Esophagus muscularis mucosa (tissue), 3 donors: Measurements from ENCODE around the gene ZIC4.

ENCODE experiments used
- POLR2A ChIP-seq: fragments of 450-650 bp; IDR thresholded peaks from one replicate; pipeline ENCODE4 v1.6.1; 2017; ENCODE audit warnings: antibody characterized with exemption, moderate library complexity, mild to moderate bottlenecking, low read depth
- POLR2AphosphoS5 ChIP-seq, 2 donors: sonication (generic); formaldehyde crosslinking; IDR thresholded peaks; one replicate each; pipeline ENCODE4 v1.6.1; 2017; ENCODE audit warnings: antibody characterized with exemption in 2 of 2
- TF ChIP-seq, protein P1 (sequence below), 3 experiments: fragments of 200-600 bp in 2 of 3; fragments of 450-650 bp in 1 of 3; sonication (generic) in 2 of 3; IDR thresholded peaks; one replicate each; pipeline ENCODE4 v1.5.1; 2017 to 2019; ENCODE audit warnings: antibody characterized with exemption in 3 of 3, mild to moderate bottlenecking in 2 of 3, moderate library complexity in 1 of 3

DNA sequence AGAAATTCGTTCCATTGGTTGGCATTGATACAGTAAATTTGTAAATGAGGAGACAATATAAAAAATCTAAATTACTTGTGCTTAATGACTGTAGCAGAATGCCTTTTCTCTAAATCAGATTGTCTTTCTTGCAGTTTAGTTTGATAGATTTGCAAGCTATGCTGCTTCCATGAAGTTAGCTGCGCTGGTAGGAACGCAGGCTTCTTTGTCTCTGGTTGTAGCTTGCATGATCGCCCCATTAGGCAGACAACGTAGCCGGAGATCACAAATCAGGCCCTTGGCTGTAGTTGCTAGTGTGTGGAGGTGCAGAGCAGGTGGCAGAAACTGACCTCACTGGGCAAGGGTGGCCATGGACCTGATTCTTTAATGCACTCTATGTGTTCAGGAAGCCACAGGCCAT lies 8.9 kb upstream of the ZIC4 start:
- TF ChIP-seq, protein P1, sequence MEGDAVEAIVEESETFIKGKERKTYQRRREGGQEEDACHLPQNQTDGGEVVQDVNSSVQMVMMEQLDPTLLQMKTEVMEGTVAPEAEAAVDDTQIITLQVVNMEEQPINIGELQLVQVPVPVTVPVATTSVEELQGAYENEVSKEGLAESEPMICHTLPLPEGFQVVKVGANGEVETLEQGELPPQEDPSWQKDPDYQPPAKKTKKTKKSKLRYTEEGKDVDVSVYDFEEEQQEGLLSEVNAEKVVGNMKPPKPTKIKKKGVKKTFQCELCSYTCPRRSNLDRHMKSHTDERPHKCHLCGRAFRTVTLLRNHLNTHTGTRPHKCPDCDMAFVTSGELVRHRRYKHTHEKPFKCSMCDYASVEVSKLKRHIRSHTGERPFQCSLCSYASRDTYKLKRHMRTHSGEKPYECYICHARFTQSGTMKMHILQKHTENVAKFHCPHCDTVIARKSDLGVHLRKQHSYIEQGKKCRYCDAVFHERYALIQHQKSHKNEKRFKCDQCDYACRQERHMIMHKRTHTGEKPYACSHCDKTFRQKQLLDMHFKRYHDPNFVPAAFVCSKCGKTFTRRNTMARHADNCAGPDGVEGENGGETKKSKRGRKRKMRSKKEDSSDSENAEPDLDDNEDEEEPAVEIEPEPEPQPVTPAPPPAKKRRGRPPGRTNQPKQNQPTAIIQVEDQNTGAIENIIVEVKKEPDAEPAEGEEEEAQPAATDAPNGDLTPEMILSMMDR (IDR thresholded peaks at IDR 0.05), result no peak
- TF ChIP-seq POLR2AphosphoS5 (IDR thresholded peaks at IDR 0.05), result no peak
- no peak for TF ChIP-seq POLR2A
